GM23338 (cell line): ENCODE measurements around the gene RIC8A. TPM values are rescaled to one million over a fixed set of nuclear protein-coding genes. Genes with fewer than 3 reads are reported as not detected.
A peak's percentile ranks its signal among the peaks of the same experiment; 100 is the strongest.

Source experiments
- ATAC-seq: fragments of 200-7000 bp; cut with Tn5 transposase; 3 replicates; pipeline ENCODE4 v1.9.1; 2020
- DNase-seq: peaks from one replicate; pipeline ENCODE4 v3.0.0-alpha.2; 2015; ENCODE audit warnings: low spot score
- H2AFZ ChIP-seq: fragments of 200-600 bp; sonication (generic); 2 replicates; pipeline ENCODE4 v1.8.0; 2016; ENCODE audit warnings: antibody characterized with exemption, mild to moderate bottlenecking, moderate library complexity
- H3F3A ChIP-seq: fragments of 200-600 bp; sonication (generic); replicated peaks from 2 replicates; pipeline ENCODE4 v1.8.0; 2017; ENCODE audit warnings: antibody characterized with exemption, mixed run types, low read depth
- H3K27ac ChIP-seq: fragments of 200-600 bp; sonication (generic); 2 replicates; pipeline ENCODE4 v1.6.1; 2016; ENCODE audit warnings: low read depth
- H3K27me3 ChIP-seq: fragments of 200-600 bp; sonication (generic); 2 replicates; pipeline ENCODE4 v1.8.0; 2016; ENCODE audit warnings: mild to moderate bottlenecking, mixed run types, moderate library complexity; ENCODE audit not compliant: insufficient read depth
- H3K36me3 ChIP-seq: fragments of 200-600 bp; sonication (generic); 2 replicates; pipeline ENCODE4 v1.8.0; 2016; ENCODE audit warnings: mild to moderate bottlenecking; ENCODE audit not compliant: insufficient read depth
- H3K4me1 ChIP-seq: fragments of 200-600 bp; sonication (generic); 2 replicates; pipeline ENCODE4 v1.8.0; 2016; ENCODE audit warnings: mild to moderate bottlenecking, moderate library complexity; ENCODE audit not compliant: insufficient read depth
- H3K4me2 ChIP-seq: fragments of 200-600 bp; sonication (generic); 2 replicates; pipeline ENCODE4 v1.7.1; 2017; ENCODE audit warnings: mixed run types
- H3K4me3 ChIP-seq: fragments of 200-600 bp; sonication (generic); 2 replicates; pipeline ENCODE4 v1.6.1; 2016; ENCODE audit warnings: mixed run types
- H3K79me2 ChIP-seq: fragments of 200-600 bp; sonication (generic); replicated peaks from 2 replicates; pipeline ENCODE4 v1.8.0; 2017; ENCODE audit warnings: mild to moderate bottlenecking; ENCODE audit not compliant: insufficient read depth
- H3K9me2 ChIP-seq: fragments of 200-600 bp; sonication (generic); 2 replicates; pipeline ENCODE4 v1.8.0; 2017; ENCODE audit not compliant: insufficient read depth
- H4K20me1 ChIP-seq: fragments of 200-600 bp; sonication (generic); replicated peaks from 2 replicates; pipeline ENCODE4 v1.8.0; 2017; ENCODE audit warnings: mild to moderate bottlenecking; ENCODE audit not compliant: insufficient read depth
- H3K27ac Mint-ChIP-seq: 2 replicates; pipeline ENCODE4 v1.8.0; 2020; ENCODE audit warnings: inconsistent platforms, mild to moderate bottlenecking, moderate library complexity, mixed read lengths
- H3K27me3 Mint-ChIP-seq: 3 replicates; pipeline ENCODE4 v1.8.0; 2022; ENCODE audit warnings: low read depth, mild to moderate bottlenecking, moderate library complexity, mixed read lengths, inconsistent platforms; ENCODE audit not compliant: insufficient read depth, poor library complexity
- H3K36me3 Mint-ChIP-seq: 3 replicates; pipeline ENCODE4 v1.8.0; 2021; ENCODE audit warnings: low read depth, mild to moderate bottlenecking, inconsistent platforms, moderate library complexity, mixed read lengths
- H3K4me1 Mint-ChIP-seq: 3 replicates; pipeline ENCODE4 v1.8.0; 2020; ENCODE audit warnings: mild to moderate bottlenecking, inconsistent platforms, mixed read lengths
- H3K4me3 Mint-ChIP-seq: 3 replicates; pipeline ENCODE4 v1.8.0; 2021; ENCODE audit warnings: moderate library complexity, mild to moderate bottlenecking, inconsistent platforms, mixed read lengths
- H3K9me3 Mint-ChIP-seq: 3 replicates; pipeline ENCODE4 v1.8.0; 2020; ENCODE audit warnings: moderate library complexity, mild to moderate bottlenecking, inconsistent platforms, mixed read lengths
- CREB1 ChIP-seq: fragments of 250-450 bp; sonication (Bioruptor Pico); IDR thresholded peaks from 2 replicates; pipeline ENCODE4 v1.5.0; 2020; ENCODE audit warnings: low read depth, mild to moderate bottlenecking, moderate library complexity
- POLR2AphosphoS5 ChIP-seq: IDR thresholded peaks from 2 replicates; pipeline ENCODE4 v1.6.1; 2016; ENCODE audit warnings: antibody characterized with exemption, low read depth
- STAT1 ChIP-seq: IDR thresholded peaks from one replicate; pipeline ENCODE4 v1.6.1; 2016; ENCODE audit warnings: antibody characterized with exemption; ENCODE audit not compliant: unreplicated experiment
- ZNF331 ChIP-seq: fragments of 250-450 bp; sonication (Bioruptor Pico); IDR thresholded peaks from 2 replicates; pipeline ENCODE4 v1.5.0; 2020; ENCODE audit warnings: low read depth, mild to moderate bottlenecking, moderate library complexity
- polyA plus RNA-seq: library from polyadenylated mRNA; unstranded; fragments of >200 nt; fragmentation: Nextera tagmentation; extraction: Ambion mirVana; gene quantifications from 2 replicates; pipeline ENCODE4 v1.2.1, GENCODE V29; 2016
- total RNA-seq: library from RNA; depleted of rRNA; stranded (reverse); fragments of >200 nt; shearing (Covaris generic); gene quantifications from 2 replicates; pipeline ENCODE4 v1.2.3, GENCODE V29; 2014
- TF ChIP-seq, protein P1 (sequence below): IDR thresholded peaks from 2 replicates; pipeline ENCODE4 v1.6.1; 2016; ENCODE audit warnings: antibody characterized with exemption
- TF ChIP-seq, protein P2 (sequence below): IDR thresholded peaks from one replicate; pipeline ENCODE4 v1.6.1; 2018; ENCODE audit warnings: antibody characterized with exemption; ENCODE audit not compliant: unreplicated experiment
- TF ChIP-seq, protein P3 (sequence below), 2 experiments: fragments of 200-600 bp in 1 of 2; sonication (generic) in 1 of 2; conservative IDR thresholded peaks; 2 replicates each; pipeline versions ENCODE4 v1.5.1 to v1.6.1; 2016 to 2017; ENCODE audit warnings: antibody characterized with exemption in 2 of 2, low read depth in 2 of 2, mild to moderate bottlenecking in 2 of 2, moderate library complexity in 1 of 2

Gene RIC8A
- total and polyA plus RNA-seq, 2 experiments from 2014 or later, result 23.6 to 81.3 TPM

DNA sequence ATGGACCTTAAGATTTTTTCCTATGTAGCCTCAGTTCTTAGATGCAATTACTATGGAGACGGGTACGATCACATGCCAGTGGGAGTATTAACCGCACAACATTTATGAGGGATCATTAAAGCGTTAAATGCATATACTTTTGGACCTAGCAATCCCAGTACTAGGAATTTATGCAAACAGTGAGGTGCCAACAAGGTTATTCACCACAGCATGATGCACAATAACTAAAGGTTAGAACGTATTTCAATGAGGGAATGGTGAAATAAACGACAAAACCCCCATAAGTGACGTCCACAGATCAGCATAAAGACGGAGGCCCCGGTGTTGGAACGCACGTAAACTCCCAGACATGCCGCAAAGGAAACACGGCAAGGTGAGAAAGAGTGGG lies 28.1 kb downstream of the RIC8A start (continued):
- TF ChIP-seq CREB1 (CRISPR knock-in tag), result no peak
- TF ChIP-seq ZNF331, result no peak
- TF ChIP-seq, protein P1, sequence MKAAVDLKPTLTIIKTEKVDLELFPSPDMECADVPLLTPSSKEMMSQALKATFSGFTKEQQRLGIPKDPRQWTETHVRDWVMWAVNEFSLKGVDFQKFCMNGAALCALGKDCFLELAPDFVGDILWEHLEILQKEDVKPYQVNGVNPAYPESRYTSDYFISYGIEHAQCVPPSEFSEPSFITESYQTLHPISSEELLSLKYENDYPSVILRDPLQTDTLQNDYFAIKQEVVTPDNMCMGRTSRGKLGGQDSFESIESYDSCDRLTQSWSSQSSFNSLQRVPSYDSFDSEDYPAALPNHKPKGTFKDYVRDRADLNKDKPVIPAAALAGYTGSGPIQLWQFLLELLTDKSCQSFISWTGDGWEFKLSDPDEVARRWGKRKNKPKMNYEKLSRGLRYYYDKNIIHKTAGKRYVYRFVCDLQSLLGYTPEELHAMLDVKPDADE, result no peak

DNA sequence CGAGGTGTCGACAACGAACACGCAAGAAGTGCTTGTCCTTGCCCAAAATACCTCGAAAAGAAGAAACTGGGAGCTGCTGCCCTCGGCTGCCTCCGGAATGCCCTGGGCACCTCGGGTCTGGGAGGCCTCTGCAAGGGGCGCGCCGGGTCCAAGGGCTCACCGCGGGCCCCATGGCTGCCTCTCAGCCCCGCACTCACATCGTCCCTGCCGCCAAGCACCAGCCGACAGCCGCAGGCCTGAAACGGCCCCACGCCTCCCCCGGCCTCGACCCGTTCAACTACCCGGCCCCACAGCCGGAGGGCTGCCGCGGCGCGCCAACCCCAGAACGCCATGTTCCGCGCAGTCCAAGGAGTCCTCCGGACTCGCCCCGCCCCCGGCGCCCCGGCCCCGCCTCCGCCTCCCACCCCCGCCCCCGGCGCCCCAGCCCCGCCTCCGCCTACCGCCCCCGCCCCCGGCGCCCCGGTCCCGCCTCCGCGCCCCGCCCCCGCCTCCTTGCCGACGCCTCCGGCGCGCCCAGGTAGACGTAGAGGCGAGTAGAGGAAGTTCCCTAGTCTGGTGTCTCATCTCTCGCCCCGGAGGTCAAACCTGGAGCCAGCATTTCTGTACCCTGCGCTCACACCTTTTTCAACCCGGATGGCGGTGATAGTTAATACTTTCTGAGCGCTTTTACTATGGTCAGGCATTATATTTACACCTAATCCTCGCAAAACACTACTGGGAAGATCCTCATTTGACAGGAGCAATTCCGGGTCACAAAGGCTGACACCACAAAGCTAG lies 28.7 kb downstream of the RIC8A start, which contains the start of gene SIRT3:
SIRT3 (minus strand) TSS at position 346 of the 777 bp plus-strand sequence; CDS start at position 332, 14 bp downstream.
- Histone ChIP-seq H3K79me2 (peaks cover 26% of the 10 kb centered on the region), H3K27ac (peak within 1 kb of the TSS; percentile 91; the same call in 1 of the 2 replicates), H2AFZ (peak within 1 kb of the TSS; percentile 99), H3F3A (peaks cover 11% of the 10 kb centered on the region; the same call in 1 of the 2 replicates), H3K4me3 (peak within 1 kb of the TSS; percentile 99), H4K20me1 (peaks cover 15% of the 10 kb centered on the region), H3K36me3 (peaks cover 5% of the 10 kb centered on the region; the same call in 1 of the 2 replicates), H3K27me3 (no peaks in the 10 kb centered on the region), H3K9me2 (no peaks in the 10 kb centered on the region), H3K4me1 (peaks cover 10% of the 10 kb centered on the region), H3K4me2 (peak within 1 kb of the TSS; percentile 100)
- H3K4me3 Mint-ChIP-seq, result peak within 1 kb of the TSS; percentile 93
- peak; percentile 94 for DNase-seq
- no peak for TF ChIP-seq STAT1
- TF ChIP-seq, protein P2, sequence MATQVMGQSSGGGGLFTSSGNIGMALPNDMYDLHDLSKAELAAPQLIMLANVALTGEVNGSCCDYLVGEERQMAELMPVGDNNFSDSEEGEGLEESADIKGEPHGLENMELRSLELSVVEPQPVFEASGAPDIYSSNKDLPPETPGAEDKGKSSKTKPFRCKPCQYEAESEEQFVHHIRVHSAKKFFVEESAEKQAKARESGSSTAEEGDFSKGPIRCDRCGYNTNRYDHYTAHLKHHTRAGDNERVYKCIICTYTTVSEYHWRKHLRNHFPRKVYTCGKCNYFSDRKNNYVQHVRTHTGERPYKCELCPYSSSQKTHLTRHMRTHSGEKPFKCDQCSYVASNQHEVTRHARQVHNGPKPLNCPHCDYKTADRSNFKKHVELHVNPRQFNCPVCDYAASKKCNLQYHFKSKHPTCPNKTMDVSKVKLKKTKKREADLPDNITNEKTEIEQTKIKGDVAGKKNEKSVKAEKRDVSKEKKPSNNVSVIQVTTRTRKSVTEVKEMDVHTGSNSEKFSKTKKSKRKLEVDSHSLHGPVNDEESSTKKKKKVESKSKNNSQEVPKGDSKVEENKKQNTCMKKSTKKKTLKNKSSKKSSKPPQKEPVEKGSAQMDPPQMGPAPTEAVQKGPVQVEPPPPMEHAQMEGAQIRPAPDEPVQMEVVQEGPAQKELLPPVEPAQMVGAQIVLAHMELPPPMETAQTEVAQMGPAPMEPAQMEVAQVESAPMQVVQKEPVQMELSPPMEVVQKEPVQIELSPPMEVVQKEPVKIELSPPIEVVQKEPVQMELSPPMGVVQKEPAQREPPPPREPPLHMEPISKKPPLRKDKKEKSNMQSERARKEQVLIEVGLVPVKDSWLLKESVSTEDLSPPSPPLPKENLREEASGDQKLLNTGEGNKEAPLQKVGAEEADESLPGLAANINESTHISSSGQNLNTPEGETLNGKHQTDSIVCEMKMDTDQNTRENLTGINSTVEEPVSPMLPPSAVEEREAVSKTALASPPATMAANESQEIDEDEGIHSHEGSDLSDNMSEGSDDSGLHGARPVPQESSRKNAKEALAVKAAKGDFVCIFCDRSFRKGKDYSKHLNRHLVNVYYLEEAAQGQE, result no peak
- peak; percentile 76 for TF ChIP-seq POLR2AphosphoS5
- TF ChIP-seq, protein P1, result no peak
- TF ChIP-seq, protein P3, sequence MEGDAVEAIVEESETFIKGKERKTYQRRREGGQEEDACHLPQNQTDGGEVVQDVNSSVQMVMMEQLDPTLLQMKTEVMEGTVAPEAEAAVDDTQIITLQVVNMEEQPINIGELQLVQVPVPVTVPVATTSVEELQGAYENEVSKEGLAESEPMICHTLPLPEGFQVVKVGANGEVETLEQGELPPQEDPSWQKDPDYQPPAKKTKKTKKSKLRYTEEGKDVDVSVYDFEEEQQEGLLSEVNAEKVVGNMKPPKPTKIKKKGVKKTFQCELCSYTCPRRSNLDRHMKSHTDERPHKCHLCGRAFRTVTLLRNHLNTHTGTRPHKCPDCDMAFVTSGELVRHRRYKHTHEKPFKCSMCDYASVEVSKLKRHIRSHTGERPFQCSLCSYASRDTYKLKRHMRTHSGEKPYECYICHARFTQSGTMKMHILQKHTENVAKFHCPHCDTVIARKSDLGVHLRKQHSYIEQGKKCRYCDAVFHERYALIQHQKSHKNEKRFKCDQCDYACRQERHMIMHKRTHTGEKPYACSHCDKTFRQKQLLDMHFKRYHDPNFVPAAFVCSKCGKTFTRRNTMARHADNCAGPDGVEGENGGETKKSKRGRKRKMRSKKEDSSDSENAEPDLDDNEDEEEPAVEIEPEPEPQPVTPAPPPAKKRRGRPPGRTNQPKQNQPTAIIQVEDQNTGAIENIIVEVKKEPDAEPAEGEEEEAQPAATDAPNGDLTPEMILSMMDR (conservative IDR thresholded peaks at IDR 0.05; ENCODE audit: low read depth in 2 of 2), result 0 out of 4 replicates have a peak, but pooled peaks of 1 of the 2 experiments have one; percentile 9
- TF ChIP-seq CREB1 (CRISPR knock-in tag), result peak; percentile 74
- H3K36me3 Mint-ChIP-seq, result peaks cover 9% of the 10 kb centered on the region
- peak within 1 kb of the TSS; percentile 96 for H3K27ac Mint-ChIP-seq
- peak; percentile 92 for ATAC-seq
- peaks cover 5% of the 10 kb centered on the region for H3K27me3 Mint-ChIP-seq
- H3K4me1 Mint-ChIP-seq, result 0 out of 3 replicates have a peak, but pooled peaks cover 4% of the 10 kb centered on the region
- no peaks in the 10 kb centered on the region for H3K9me3 Mint-ChIP-seq
